ENCODE measurements around the gene APBB2. TPM values are rescaled to one million over a fixed set of nuclear protein-coding genes. Genes with fewer than 3 reads are reported as not detected.
A peak's percentile ranks its signal among the peaks of the same experiment; 100 is the strongest.

APBB2 gene
- 100 to 1,000 TPM; 134 to 137 TPM for total RNA-seq

GRCh38 chr4:41214136-41214824, at the start of gene APBB2:
Gene APBB2 (minus strand): TSS chr4:41214542. CDS start chr4:41033254, 181,288 bp downstream.
- H3K4me3 ChIP-seq, result peak within 1 kb of the TSS; percentile 95
- H3K27ac ChIP-seq, result peak within 1 kb of the TSS; percentile 73 to 94
- peaks cover 12 to 30% of the 10 kb centered on the region in 2 donors for H3K4me1 ChIP-seq (ENCODE audit: control insufficient read depth in 1 of 2, low read depth in 2 of 2)
- TF ChIP-seq CTCF (IDR thresholded peaks at IDR 0.05), result peak; percentile 91
- ATAC-seq (ENCODE audit: insufficient number of reproducible peaks, low FRiP score, low read depth), result peak; percentile 73
- peak; percentile 78 for DNase-seq (ENCODE audit: low spot score)
- no peaks in the 10 kb centered on the region for H3K9me3 ChIP-seq
- H3K27me3 ChIP-seq (replicated peaks; ENCODE audit: insufficient read depth), result no peaks in the 10 kb centered on the region
- H3K36me3 ChIP-seq, result no peaks in the 10 kb centered on the region

- H3K9me3 ChIP-seq, result no peaks in the 10 kb centered on the region
- no peaks in the 10 kb centered on the region for H3K27me3 ChIP-seq (replicated peaks; ENCODE audit: insufficient read depth)
- H3K4me1 ChIP-seq (ENCODE audit: control insufficient read depth in 1 of 2, low read depth in 2 of 2), result peaks cover 0 to 16% of the 10 kb centered on the region in 2 donors
- H3K36me3 ChIP-seq, result no peaks in the 10 kb centered on the region
- DNase-seq (ENCODE audit: low spot score) (no peak), ATAC-seq (ENCODE audit: insufficient number of reproducible peaks, low FRiP score, low read depth) (no peak)
- H3K27ac ChIP-seq, result no peak overlapping the region
- no peak for TF ChIP-seq CTCF (IDR thresholded peaks at IDR 0.05)
- no peak overlapping the region for H3K4me3 ChIP-seq
Observed at GRCh38 chr4:41262198-41262597, 47.9 kb upstream of the APBB2 start.

- no peak for TF ChIP-seq CTCF (IDR thresholded peaks at IDR 0.05)
- no peaks in the 10 kb centered on the region for H3K27me3 ChIP-seq (replicated peaks; ENCODE audit: insufficient read depth)
- no peaks in the 10 kb centered on the region for H3K36me3 ChIP-seq
- DNase-seq (ENCODE audit: low spot score), result no peak
- ATAC-seq (ENCODE audit: insufficient number of reproducible peaks, low FRiP score, low read depth), result no peak
- no peaks in the 10 kb centered on the region for H3K9me3 ChIP-seq
- H3K4me3 ChIP-seq, result no peak overlapping the region
- H3K27ac ChIP-seq, result no peak overlapping the region
- peaks cover 0 to 23% of the 10 kb centered on the region in 2 donors for H3K4me1 ChIP-seq (ENCODE audit: control insufficient read depth in 1 of 2, low read depth in 2 of 2)
Observed at GRCh38 chr4:41260116-41260733, 45.9 kb upstream of the APBB2 start.

- no peak overlapping the region for H3K4me3 ChIP-seq
- no peak overlapping the region for H3K27ac ChIP-seq
- no peaks in the 10 kb centered on the region for H3K27me3 ChIP-seq (replicated peaks; ENCODE audit: insufficient read depth)
- H3K9me3 ChIP-seq, result no peaks in the 10 kb centered on the region
- ATAC-seq (ENCODE audit: insufficient number of reproducible peaks, low FRiP score, low read depth) (peak; percentile 48), DNase-seq (ENCODE audit: low spot score) (no peak)
- H3K36me3 ChIP-seq, result no peaks in the 10 kb centered on the region
- peaks cover 0 to 23% of the 10 kb centered on the region in 2 donors for H3K4me1 ChIP-seq (ENCODE audit: control insufficient read depth in 1 of 2, low read depth in 2 of 2)
- peak; percentile 39 for TF ChIP-seq CTCF (IDR thresholded peaks at IDR 0.05)
Observed at GRCh38 chr4:41258783-41259182, 44.4 kb upstream of the APBB2 start.

GRCh38 chr4:41257906-41258305, 43.6 kb upstream of the APBB2 start:
- Histone ChIP-seq H3K9me3 (no peaks in the 10 kb centered on the region), H3K4me3 (peak overlapping the region; percentile 77), H3K4me1 (ENCODE audit: control insufficient read depth in 1 of 2, low read depth in 2 of 2) (peaks cover 0 to 23% of the 10 kb centered on the region in 2 donors), H3K36me3 (no peaks in the 10 kb centered on the region), H3K27me3 (replicated peaks; ENCODE audit: insufficient read depth) (no peaks in the 10 kb centered on the region), H3K27ac (no peak overlapping the region)
- DNase-seq (ENCODE audit: low spot score) (no peak), ATAC-seq (ENCODE audit: insufficient number of reproducible peaks, low FRiP score, low read depth) (no peak)
- no peak for TF ChIP-seq CTCF (IDR thresholded peaks at IDR 0.05)
